ENCODE results near the gene BCL2L14.

DNA sequence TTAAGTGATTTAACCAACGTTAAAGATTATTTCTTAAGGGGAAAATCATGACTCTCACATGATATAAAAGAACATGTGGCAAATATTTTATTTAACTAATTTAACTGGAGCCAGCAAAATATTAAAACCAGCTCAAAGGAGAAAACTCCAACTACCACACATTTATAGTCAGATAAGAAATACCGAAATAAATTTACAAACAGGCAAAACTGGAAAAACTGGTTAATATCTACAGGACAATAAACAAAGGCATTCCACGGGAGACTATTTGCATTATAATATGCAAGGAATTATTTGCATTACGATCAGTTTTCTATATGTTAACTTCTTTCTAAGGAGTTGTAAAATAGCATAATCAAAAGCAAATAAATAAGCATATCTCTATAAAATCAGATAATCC, 13.8 kb upstream of the BCL2L14 start:
- TF ChIP-seq POLR2A (IDR thresholded peaks at IDR 0.05; ENCODE audit: low read length) (no peak), GATA1 (IDR thresholded peaks at IDR 0.05; ENCODE audit: low read depth, low read length) (no peak)
